A204.1 (cell line): ENCODE data around the gene FAM72A.
"Not testable (repeated sequence)": the region's sequence is repeated elsewhere in the genome, so short reads cannot be mapped to it uniquely, and the experiment has no call there.

ENCODE experiments used
- FAIRE-seq: peaks from 2 replicates; lab custom pipeline; 2012; peaks lifted over from hg19 to GRCh38; lab: Jason Lieb, UNC

Gene FAM72A

DNA sequence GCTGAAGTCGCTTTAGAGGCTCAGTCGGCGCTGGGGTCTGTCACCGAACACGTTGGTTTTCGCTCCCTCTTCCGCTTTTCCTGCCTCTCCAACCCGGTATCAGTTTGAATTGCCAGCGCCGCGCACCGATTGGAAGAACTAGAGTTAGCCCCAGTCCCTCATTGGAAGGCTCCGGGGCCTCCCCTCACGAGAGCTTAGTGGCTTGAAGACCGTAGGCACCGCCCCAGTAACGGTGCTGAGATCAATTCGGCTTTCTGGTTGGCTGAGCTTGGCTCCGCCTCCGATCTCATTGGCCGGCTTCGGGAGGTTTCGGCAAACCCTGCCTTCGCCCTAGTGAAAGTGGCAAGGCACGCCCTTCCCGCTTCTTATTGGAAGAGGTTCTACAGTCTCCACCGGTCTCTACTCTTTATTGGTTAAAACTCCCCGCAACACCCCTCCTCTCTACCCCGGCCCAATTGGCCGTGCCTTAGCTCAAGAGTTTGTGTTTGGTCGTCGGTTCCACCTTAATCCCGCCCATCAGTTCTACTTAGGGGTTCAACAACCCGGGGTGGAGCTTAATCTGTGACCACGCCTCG, at the start of gene FAM72A:
FAM72A (minus strand) TSS at position 51 of the 575 bp plus-strand sequence. CDS start 814 bp downstream, outside the sequence.
- FAIRE-seq: not testable (repeated sequence)

- not testable (repeated sequence) for FAIRE-seq
Observed at GRCh38 chr1:206250953-206251681, 48.5 kb upstream of the FAM72A start.

- FAIRE-seq: not testable (repeated sequence)
Observed at GRCh38 chr1:206246129-206246886, 43.7 kb upstream of the FAM72A start.

GRCh38 chr1:206245479-206245878, 42.8 kb upstream of the FAM72A start:
- FAIRE-seq: not testable (repeated sequence)

GRCh38 chr1:206243335-206243734, 40.7 kb upstream of the FAM72A start:
- not testable (repeated sequence) for FAIRE-seq

DNA sequence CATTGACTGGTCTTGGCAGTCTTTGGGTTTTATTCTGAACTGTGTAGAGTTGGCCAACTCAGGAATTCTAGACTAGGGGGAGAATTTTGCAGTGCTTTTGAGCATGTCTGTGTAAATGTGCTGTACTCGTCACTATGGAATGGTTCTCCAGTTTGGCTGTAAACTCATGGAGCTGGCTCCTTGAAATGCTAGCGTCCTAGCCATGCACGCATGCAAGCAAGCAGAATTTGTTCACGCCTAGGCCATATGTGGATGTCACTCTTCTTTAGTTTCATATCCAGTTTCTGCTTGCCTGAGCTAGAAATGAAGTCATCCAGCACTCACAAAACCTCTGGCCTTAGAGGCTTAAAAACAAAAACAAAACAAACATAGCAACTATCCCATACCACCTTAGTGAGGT, 37.6 kb upstream of the FAM72A start:
- not testable (repeated sequence) for FAIRE-seq

- FAIRE-seq: not testable (repeated sequence)
Observed at GRCh38 chr1:206235190-206235589, 32.6 kb upstream of the FAM72A start.

DNA sequence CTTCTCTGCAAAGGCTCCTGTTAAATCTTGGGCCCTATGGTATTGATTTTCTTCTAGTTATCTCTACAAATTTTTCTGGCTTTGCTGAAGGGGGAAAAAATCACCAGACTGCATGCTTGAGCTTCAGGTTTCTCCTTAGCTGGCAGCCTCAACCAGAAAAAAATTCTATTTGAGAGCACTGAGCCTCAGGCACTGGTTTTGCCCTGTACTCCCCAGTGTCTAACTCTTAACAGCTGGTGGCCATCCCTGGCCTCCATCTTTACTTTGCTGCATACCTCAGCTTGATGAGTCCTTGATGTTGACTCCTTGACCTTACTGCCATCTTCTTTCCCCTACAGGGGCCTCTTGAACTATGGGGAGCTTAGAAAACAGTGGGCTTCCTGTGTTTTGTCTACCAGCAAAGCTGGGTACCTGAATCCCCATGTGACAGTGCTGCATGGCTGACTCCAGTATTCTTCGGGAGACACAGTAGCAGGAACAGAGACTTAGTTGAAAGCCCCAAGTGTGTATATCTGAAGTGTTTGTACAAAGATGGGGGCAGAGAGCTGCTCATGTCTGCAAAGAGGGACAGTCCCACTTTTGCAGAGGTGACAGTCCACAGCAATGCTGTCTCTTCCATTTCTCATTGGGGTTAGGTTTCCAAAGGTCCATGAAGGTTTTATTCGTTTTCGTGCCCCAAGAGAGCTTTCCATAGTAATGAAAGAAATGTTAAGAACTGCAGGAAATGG, 31.7 kb upstream of the FAM72A start:
- not testable (repeated sequence) for FAIRE-seq

- FAIRE-seq: not testable (repeated sequence)
Observed at GRCh38 chr1:206232970-206233645, 30.5 kb upstream of the FAM72A start.

DNA sequence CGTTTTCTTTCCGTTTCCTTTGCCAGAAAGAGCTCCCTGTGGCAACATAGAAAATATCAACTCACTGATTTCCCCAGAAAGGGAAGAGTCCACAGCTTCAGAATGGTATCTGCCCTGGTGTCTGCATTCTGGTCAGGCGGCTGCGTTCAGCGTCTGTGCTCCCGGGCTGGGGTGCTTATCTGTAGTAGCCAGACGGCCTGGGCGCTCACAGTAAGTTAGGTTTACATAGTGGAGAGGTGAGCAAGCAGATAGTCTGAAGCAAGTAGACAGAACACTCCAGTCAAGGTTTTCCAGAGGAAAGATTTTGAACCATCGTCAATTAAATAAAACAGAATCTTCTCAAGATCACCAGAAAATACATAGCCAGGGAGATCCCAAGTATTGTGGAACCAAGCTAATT, 29.4 kb upstream of the FAM72A start:
- not testable (repeated sequence) for FAIRE-seq

DNA sequence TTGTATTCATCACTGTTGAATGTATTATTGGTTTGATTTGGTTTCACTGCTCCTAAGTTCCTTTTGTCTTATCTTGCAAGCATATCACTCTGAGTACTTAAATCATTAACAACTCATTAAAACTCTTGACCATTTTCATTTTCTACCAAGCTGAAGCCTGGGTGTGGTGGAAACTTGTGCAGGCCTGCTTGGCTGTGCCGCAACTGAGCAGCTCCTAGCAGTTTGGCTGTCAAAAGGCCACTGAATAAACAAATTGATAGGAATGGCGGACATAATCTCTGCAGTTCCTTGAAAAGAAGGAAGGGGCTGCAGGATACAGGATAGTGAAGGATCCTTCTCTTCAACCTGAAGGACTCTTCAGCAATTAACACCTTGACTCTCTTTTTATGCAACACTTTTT, 26.6 kb upstream of the FAM72A start:
- not testable (repeated sequence) for FAIRE-seq

DNA sequence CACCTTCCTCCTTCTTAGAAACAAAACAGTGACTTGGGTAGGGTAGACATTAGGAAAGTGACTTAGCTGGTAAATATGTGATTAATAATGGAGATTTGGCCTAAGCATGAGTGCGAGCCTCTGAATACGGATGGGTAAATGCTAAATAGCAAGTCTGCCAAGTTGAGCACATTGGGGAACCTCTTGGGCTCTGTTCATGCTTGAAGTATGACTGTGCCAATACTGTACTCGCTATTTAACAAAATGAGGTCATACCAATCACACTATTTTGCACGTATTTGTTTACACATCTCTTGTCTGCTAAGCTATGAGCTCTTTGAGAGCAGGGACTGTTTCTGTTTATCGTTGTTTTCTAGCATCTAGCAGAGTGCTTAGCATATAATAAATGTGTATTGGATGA, 24.2 kb upstream of the FAM72A start:
- not testable (repeated sequence) for FAIRE-seq

GRCh38 chr1:206225386-206225785, 22.7 kb upstream of the FAM72A start:
- not testable (repeated sequence) for FAIRE-seq

GRCh38 chr1:206224190-206224776, 21.6 kb upstream of the FAM72A start:
- not testable (repeated sequence) for FAIRE-seq

GRCh38 chr1:206221585-206221984, 18.9 kb upstream of the FAM72A start:
- FAIRE-seq: not testable (repeated sequence)

DNA sequence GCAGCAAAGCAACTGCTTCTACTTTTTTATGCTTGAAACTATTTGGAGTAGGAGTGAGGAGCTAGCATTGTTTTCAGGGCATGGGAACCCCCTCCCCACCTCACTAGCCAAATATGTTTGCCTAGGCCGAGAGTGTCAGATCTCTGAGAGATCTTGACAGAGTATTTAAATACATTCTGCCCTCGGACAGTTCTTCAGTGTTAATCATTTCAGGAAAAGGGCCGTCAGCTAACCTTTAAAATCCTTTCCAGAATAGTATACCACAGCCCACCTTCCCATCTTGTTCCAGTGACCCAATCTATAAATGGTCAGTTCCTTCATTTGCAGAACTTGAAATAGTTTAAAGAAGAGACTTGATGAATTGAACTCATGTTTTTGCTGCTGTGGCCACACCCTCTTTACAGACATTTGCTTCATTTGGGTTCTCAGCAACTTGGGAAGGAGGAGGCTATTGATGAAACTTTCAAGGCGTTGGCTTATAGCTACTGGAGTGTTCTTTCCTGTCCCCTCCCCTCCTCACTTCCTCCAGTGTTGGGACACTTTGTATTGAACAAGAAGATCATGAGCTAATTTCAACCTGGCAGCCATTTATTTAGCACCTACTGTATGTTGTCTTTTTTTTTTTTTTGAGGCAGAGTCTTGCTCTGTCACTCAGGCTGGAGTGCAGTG, 17.8 kb upstream of the FAM72A start:
- FAIRE-seq: not testable (repeated sequence)

DNA sequence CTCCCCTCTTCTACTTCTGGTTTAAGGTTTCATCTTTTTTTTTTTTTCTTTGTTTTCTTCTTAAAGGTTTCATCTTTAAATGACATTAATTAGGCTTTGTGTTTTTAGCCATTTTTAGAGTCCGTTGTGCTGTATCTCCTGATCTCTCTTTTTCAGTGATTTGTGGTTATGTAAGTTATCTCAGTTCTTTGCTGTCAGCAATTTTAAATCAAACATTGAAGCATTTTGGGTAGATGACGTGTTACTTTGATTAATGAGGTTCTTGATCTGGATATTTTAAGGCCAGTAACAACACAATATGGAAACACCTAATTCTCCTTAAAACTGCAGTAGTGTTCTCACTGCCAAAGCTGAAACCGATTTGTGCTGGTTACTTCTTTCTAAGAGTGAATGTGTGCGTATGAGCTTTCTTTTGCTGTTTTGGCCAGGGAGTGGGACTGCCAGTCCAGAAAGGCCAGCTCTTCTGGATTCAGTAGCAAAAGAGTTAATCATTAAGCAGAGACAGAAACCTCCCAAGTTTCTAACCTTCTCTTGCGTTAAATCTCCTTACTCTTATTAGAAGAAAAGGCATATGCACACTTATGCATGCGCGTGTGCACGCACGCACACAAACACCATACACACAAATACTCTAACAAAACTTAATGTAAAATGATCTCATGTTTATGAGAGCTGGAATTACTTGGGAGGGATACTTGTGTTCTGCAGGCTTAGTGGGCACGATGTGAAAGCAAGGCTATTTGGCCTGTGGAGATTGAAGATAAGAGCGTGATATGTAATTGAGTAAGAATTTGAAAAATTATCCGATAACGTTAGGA, 17.1 kb upstream of the FAM72A start:
- not testable (repeated sequence) for FAIRE-seq

- FAIRE-seq: not testable (repeated sequence)
Observed at GRCh38 chr1:206218765-206219164, 16.1 kb upstream of the FAM72A start.

GRCh38 chr1:206218285-206218684, 15.6 kb upstream of the FAM72A start:
- not testable (repeated sequence) for FAIRE-seq
